ENCODE data around the gene RASAL2. TPM values are rescaled to one million over a fixed set of nuclear protein-coding genes. Genes with fewer than 3 reads are reported as not detected.

RASAL2 gene
- total RNA-seq, 4 donors from 2014 or later: 31.8 to 48.3 (median 37.8) TPM

GRCh38 chr1:178496410-178497135 lies 402.7 kb downstream of the RASAL2 start, which contains the start of gene CLEC20A:
Gene CLEC20A, minus strand, starts transcription at chr1:178496964. Its CDS starts 25 bp downstream, at chr1:178496939.
- no peaks in the 10 kb centered on the region for H3K4me1 ChIP-seq
- TF ChIP-seq POLR2A (IDR thresholded peaks at IDR 0.05): no peak
- TF ChIP-seq CTCF (IDR thresholded peaks at IDR 0.05): no peak
- no peak for TF ChIP-seq POLR2AphosphoS5 (IDR thresholded peaks at IDR 0.05)
- no peak for TF ChIP-seq EP300 (IDR thresholded peaks at IDR 0.05)
- no peak within 1 kb of the TSS for H3K27ac ChIP-seq
- 87% methylated on average over 17 of the region's 26 CpGs for whole genome bisulfite sequencing
- H3K36me3 ChIP-seq: no peaks in the 10 kb centered on the region
- H3K4me3 ChIP-seq: no peak within 1 kb of the TSS
- no peak for DNase-seq (ENCODE audit: low spot score in 2 of 2)
- no peaks in the 10 kb centered on the region for H3K27me3 ChIP-seq
- H3K9me3 ChIP-seq: no peaks in the 10 kb centered on the region

- no peak for DNase-seq (ENCODE audit: low spot score in 2 of 2)
- H3K27ac ChIP-seq: no peak overlapping the region
- WGBS: 88% methylated on average over 7 of the region's 7 CpGs
- H3K27me3 ChIP-seq: no peaks in the 10 kb centered on the region
- no peaks in the 10 kb centered on the region for H3K9me3 ChIP-seq
- no peak for TF ChIP-seq EP300 (IDR thresholded peaks at IDR 0.05)
- no peak for TF ChIP-seq CTCF (IDR thresholded peaks at IDR 0.05)
- TF ChIP-seq POLR2AphosphoS5 (IDR thresholded peaks at IDR 0.05): no peak
- TF ChIP-seq POLR2A (IDR thresholded peaks at IDR 0.05): no peak
- H3K36me3 ChIP-seq: no peaks in the 10 kb centered on the region
- H3K4me3 ChIP-seq: no peak overlapping the region
- no peaks in the 10 kb centered on the region for H3K4me1 ChIP-seq
These were observed 404.1 kb downstream of the RASAL2 start for GRCh38 chr1:178497903-178498478.

GRCh38 chr1:178498896-178499675 lies 405.2 kb downstream of the RASAL2 start:
- TF ChIP-seq EP300 (IDR thresholded peaks at IDR 0.05) (no peak), CTCF (IDR thresholded peaks at IDR 0.05) (no peak), POLR2A (IDR thresholded peaks at IDR 0.05) (no peak), POLR2AphosphoS5 (IDR thresholded peaks at IDR 0.05) (no peak)
- H3K9me3 ChIP-seq: no peaks in the 10 kb centered on the region
- H3K4me1 ChIP-seq: no peaks in the 10 kb centered on the region
- DNase-seq (ENCODE audit: low spot score in 2 of 2): no peak
- H3K36me3 ChIP-seq: no peaks in the 10 kb centered on the region
- H3K27ac ChIP-seq: no peak overlapping the region
- no peak overlapping the region for H3K4me3 ChIP-seq
- no peaks in the 10 kb centered on the region for H3K27me3 ChIP-seq
- WGBS: 58% methylated on average over 16 of the region's 16 CpGs

GRCh38 chr1:178500091-178500770 lies 406.3 kb downstream of the RASAL2 start:
- Histone ChIP-seq H3K36me3 (no peaks in the 10 kb centered on the region), H3K4me3 (no peak overlapping the region)

More at GRCh38 chr1:178500091-178500770, 406.3 kb downstream of the RASAL2 start:
- TF ChIP-seq CTCF (IDR thresholded peaks at IDR 0.05) (no peak), POLR2A (IDR thresholded peaks at IDR 0.05) (no peak), POLR2AphosphoS5 (IDR thresholded peaks at IDR 0.05) (no peak), EP300 (IDR thresholded peaks at IDR 0.05) (no peak)
- Histone ChIP-seq H3K27ac (no peak overlapping the region), H3K27me3 (no peaks in the 10 kb centered on the region), H3K9me3 (no peaks in the 10 kb centered on the region), H3K4me1 (no peaks in the 10 kb centered on the region)
- WGBS: 84% methylated on average over 11 of the region's 11 CpGs
- no peak for DNase-seq (ENCODE audit: low spot score in 2 of 2)

Data from suprapubic skin (tissue), 4 donors.